ENCODE data around the gene DEFB124.
"Not testable (repeated sequence)": the region's sequence is repeated elsewhere in the genome, so short reads cannot be mapped to it uniquely, and the experiment has no call there.

The DEFB124 gene, protein sequence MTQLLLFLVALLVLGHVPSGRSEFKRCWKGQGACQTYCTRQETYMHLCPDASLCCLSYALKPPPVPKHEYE

DNA sequence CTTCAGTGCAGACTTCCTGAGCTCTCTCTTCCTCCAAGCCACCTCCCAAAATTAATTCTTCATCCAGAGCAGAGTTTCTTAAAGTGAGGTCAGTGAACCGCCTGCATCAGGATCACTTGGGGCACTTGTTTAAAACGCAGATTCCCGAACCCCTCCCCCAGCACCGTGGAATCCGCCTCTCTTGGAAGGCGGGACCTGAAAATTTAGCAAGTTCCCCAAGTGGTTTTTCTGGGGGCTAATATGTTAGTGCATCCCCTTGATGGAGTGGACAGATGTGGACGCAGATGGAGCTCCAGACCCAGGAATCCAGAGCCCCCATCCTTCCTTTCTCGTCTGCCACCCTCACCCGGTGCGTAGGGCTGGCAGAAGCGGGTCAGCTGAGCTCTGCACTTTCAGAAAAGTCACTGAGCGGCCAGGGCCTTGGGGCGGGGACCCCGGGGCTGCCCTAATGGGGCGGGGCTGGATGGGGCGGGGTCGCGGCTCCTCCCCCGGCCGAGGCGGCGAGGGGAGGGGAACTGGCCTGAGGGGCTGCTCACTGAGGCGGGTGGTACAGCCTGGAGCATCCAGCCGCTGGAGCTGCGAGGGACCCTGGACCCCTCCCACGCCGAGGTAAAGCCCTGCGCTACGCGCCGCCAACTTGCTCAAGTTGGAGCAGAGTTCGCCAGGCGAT, at the start of gene DEFB124, which contains the start of gene REM1:
DEFB124 (minus strand) TSS at position 370 of the 670 bp plus-strand sequence. CDS start 2,114 bp downstream, outside the sequence.
REM1 (plus strand) TSS at position 531 of the 670 bp plus-strand sequence. CDS start 1,158 bp downstream, outside the sequence.
- no peak for DNase-seq (ENCODE audit: low spot score)

DNA sequence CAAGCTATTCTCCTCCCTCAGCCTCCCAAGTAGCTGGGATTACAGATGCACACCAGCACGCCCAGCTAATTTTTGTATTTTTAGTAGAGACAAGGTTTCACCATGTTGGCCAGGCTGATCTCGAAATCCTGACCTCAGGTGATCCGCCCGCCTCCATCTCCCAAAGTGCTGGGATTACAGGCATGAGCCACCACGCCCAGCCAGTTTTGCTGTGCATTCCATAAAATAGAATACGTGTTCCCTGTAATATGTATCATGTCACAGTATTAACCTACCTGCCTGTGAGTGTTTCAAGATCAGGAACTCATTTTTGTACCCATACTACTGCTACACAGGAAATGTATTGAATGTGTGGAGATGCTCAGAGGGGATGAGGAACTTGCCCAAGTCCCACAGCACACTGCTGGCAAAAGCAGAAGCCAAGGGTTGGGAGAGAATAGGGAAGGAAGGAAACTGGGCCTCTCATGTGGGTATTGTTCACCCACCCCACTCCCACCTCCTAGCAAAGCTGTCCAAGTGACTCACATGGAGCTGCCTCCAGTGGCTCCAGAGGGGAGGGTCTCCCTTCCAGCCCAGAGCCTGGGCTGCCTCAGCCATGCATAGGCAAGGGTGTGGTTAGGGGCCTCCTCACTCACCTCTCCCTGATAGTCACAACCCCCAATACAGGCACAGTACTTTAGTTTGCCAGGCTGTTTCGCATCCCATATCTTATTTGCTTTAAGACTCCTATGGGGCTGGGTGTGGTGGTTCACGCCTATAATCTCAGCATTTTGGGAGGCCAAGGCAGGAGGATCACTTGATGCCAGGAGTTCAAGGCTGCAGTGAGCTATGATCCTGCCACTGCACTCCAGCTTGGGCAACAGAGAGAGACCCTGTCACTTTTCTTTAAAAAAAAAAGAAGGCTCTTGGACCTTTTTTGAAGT, 48.7 kb upstream of the DEFB124 start:
- DNase-seq (ENCODE audit: low spot score), result peak; percentile 9

DNA sequence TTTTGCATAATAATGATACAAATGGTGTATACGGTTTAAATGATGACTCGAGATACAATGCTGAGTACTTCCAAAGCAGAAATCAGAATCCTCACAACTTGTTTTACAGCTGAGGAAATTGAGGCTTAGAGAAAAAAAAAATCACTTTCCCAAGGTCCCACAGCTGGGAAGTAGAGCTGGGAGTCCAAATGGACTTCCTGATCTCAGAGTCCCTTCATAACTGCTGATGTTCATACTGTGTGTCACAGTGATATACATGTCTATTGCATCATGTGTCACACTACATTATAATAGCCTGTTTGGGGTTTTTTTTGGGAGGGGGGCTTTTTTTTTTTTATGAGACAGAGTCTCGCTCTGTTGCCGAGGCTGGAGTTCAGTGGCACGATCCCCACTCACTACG, 47.8 kb upstream of the DEFB124 start:
- DNase-seq (ENCODE audit: low spot score), result no peak

DNA sequence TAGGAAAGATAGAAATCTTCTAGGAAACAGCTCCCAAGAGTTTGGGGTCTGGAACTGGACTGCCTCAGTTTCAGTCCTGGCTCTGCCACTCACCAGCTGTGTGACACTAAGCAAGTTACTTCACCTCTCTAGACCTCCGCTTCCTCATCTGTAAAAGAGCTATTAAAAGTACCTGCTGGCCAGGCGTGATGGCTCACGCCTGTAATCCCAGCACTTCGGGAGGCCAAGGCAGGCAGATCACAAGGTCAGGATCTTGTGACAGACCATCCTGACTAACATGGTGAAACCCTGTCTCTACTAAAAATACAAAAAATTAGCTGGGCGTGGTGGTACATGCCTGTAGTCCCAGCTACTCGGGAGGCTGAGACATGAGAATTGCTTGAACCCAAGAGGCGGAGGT, 46.3 kb upstream of the DEFB124 start:
- DNase-seq (ENCODE audit: low spot score), result not testable (repeated sequence)

DNA sequence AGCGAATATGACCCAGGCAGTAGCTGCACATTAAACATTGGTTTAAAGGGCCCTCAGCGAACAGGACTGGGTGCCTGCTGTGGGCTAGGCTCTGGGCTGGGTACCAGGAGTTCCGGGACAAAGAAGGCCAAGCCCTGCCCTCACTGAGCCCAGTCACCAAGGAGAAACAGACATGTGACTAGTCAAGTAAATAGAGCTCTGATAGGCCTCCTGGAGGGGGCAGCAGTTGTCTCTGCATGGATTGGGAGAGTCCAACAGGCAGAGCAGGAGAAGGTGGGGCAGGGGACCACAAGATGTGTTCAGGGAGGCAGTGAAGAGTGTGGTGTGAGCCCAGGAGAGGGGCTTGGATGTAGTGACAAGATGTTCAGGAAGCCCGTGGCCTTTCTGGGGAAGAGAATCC, 42.4 kb upstream of the DEFB124 start:
- DNase-seq (ENCODE audit: low spot score), result no peak

DNA sequence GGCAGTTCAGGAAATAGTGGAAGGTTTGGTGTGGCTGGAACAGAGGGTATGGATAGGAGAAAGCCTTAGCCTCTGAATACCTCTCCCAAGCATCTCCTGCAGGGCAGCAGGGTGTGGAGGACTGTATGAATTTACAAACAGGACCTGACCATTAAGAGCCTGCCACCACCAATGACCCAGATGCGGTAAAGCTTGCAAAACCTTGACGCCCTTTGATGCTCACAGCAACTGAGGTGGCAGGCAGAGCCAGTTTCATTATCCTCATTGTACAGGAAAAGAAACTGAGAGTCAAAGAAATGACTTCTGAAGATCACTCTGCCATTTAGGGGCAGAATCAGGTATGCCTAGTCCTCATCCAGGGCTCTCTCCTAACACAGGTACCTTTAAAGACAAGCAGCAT, 41.7 kb upstream of the DEFB124 start:
- DNase-seq (ENCODE audit: low spot score), result peak; percentile 6

DNA sequence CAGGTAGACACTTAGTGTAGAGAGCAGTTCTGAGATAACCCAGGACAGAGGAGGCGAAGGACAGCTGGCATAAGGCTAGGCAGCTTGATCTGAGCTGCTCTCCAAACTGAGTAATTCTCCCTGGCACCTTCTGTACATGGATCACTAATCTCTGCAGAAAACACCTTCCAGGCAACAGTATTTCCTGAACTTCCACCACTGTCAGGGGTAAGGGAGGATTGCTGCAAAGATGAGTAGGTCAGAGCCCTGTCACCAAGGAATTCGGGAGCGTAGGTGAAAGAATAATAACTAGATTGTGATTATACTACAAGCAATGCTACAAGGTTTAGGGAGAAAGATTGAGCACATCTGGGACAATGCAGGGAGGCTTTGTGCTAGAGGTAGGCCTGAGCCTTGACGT, 41.2 kb upstream of the DEFB124 start:
- DNase-seq (ENCODE audit: low spot score), result no peak

DNA sequence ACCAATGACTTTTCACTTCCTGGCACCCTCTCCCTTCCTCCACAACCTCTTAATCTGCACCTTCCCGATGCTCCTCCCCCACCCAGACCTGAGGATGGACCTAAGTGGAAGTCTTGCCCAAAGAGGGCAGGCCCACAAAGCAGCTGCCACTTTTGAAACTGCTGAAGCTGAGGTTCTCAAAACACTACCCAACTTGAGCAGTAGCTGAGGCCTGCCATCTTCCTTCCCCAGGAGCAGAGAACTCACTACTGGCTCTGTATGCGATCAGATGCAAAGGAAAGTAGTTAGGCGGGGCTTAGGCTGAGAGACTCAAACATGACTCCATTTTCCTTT, 40.8 kb upstream of the DEFB124 start:
- DNase-seq (ENCODE audit: low spot score), result peak; percentile 13

DNA sequence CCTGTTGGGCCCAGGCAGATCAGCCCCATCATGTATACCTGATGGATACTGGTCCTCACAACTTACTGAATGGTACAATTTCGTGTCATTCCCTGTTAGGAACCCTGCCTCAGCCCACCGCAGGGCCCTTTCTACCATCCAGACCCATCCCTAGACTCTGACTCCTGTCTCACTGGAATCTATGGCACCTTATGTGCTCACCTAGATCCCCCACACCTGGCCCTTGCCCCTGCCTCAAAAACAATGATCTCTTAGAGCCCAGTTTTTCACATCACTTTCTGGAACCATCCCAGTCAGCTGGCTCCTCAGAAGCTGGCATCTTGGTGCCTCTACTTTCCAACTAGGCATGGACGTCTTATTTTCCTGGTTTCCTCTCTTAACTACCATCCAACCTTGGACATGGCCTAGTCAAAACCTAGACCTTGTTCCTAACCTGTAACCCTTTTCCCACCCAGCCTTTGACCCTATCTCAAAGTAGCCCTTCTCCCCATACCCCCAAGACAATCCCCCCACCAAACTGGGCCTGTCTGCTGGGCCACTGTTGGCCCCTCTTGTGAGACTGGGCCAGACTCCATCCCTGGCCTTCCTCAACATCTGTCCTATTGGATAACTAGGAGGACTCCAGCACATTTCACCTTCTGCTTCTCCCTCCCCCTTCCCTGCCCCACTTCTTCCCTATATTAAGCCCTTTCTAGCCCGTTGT, 40.3 kb upstream of the DEFB124 start:
- DNase-seq (ENCODE audit: low spot score), result no peak

DNA sequence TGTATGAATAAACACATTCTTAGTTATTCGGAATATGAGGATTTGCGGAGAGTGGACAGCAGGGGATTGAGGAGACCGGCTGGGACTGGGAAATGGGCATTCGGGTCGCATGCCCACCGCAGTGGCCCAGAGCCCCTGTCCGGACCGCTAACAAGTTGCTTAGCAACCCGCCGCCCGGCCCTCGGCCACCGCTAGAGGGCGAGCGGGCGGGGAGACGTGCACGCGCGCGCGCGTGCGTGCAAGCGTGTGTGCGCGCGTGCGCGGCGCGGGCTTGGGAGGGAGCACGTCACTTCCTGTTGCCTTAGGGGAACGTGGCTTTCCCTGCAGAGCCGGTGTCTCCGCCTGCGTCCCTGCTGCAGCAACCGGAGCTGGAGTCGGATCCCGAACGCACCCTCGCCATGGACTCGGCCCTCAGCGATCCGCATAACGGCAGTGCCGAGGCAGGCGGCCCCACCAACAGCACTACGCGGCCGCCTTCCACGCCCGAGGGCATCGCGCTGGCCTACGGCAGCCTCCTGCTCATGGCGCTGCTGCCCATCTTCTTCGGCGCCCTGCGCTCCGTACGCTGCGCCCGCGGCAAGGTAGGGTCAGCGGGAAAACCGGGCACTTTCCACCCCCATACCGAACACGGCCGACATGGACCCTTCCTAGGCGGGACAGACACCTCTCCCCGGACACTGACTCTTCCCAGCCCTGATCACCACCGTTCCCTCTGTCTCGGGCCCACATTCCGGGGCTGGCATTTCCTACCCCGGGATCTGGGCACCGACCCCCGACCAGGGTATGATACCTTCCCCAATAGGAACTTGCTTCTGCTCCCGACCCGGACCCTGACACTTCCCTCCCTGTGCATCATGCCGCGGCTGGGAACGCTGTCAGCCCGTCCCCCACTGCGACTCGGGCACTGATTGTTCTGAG, 39.5 kb upstream of the DEFB124 start, which contains the start of gene HM13:
HM13 (plus strand) TSS at position 289 of the 918 bp plus-strand sequence; CDS start at position 399, 110 bp downstream.
- DNase-seq (ENCODE audit: low spot score), result peak; percentile 88

DNA sequence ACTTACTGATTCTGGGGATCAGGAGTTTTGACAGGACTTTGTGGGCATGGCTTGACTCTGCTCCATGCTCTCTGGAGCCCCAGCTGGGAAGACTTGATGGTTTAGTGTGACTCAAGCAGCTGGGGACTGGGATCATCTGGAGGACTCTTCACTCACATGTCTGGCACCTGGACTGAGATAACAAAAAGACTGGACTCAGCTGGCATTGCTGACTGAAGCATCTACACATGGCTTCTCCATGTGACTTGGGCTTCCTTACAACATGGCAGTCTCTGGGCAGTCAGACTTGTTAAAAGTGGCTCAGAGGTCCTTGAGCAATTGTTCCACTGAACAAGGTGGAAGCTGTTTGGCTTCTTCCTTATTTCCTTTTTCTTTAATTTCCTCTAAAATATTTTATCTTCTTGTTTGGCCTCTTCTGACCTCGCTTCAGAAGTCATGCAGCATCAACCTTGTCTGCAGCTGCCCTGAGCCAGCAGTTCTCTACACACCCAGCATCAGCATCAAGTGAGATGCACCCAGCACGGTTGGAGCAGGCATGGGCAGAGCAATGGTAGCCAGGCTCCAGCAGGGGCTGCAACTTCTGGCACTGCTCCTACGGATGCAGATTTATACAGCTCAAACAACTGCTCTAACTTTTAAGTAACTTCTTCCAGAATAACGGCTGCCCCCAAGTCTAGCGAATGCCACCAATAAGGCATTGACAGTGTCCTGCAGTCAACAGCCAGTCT, 33.8 kb upstream of the DEFB124 start:
- no peak for DNase-seq (ENCODE audit: low spot score)

DNA sequence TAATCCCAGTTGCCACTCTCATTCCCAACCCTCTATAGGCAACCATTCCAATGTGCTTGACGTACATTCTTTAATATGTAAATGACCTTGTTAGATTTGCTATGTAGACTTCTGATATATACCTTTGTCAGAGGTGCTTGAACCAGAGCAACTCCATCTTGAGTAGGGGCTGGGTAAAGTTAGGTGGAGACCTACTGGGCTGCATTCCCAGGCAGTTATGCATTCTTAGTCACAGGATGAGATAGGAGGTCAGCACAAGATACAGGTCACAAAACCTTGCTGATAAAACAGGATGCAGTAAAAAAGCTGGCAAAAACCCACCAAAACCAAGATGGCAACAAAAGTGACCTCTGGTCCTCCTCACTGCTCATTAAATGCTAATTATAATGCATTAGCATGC, 31.0 kb upstream of the DEFB124 start:
- no peak for DNase-seq (ENCODE audit: low spot score)

DNA sequence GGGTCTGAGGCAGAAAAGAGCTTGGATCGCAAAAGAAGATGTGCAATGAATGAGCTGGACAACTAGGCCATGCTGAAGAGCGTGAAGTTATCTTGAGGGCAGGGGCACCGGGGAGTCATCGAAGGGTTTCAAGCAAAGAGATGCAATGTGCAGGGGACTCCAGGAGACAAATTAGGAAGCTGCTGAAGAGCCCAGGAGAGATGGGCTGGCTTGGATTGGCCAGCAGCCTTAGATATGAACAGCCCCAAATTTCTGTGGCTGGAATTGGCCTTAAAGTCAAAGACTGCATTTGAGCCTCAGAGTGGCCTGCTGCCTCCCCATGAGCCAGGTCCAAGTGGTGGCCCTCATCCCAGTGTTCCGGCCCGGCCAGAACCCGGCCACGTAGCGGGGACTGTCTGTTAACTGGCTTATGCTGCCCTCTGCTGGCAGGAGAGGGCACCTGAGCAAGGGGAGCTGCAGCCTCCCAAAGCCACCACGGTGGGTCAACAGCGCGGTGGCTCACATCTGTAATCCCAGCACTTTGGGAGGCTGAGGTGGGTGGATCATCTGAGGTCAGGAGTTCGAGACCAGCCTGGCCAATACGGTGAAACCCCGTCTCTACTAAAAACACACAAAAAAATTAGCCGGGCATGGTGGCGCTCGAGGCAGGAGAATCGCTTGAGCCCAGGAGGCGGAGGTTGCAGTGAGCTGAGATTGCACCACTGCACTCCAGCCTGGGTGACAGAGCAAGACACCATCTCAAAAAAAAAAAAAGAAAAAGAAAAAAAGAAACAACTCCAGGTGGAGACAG, 28.2 kb upstream of the DEFB124 start:
- peak; percentile 69 for DNase-seq (ENCODE audit: low spot score)

DNA sequence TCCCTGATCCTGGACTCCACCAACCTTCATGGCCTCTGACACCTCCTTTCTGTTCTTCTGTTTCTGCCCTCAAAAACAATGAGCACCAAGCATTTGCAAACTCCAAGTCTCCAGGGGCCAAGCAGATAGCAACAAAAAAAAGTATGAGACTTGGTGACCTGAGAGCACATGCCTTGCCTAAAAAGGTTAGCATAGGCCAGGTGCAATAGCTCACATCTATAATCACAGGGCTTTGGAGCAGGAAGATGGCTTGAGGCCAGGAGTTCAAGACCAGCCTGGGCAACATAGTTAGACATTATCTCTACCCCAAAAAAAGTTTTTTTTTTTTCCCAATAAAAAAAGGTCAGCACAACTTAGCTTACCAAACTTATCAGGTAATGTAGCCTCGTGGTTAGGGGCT, 25.6 kb upstream of the DEFB124 start:
- no peak for DNase-seq (ENCODE audit: low spot score)

DNA sequence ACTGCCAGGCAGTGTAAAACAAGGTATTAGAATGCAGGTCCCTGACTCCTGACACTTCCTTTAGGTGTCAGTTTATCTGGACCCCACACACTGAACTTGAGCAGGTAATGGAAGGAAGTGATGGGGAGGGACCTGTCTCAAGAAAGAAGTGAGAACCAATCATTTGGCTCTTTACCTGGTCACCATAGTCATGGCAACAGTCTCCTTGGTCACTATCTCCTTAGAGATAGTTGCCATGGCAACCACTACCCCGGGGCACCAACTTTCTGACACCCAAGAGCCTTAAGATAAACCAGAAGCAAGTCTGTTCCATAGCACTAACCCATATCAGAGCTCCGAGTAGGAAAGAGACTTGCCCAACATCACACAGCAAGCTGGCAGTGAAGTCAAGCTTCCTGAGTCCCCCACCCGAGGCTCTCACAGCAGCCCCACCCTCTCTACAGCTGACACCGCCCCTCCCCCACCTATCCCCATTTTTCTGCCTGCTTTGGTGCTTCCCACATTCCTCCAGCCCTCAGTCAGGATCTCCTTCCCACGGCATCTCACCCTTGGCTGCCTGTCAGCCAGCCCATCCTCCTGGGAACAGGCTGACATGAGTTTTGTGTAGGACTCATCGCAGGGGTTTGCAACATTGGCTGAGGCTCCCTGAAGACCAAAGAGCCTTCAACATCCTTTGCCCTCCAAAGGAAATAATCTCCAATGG, 23.1 kb upstream of the DEFB124 start:
- DNase-seq (ENCODE audit: low spot score), result no peak

DNA sequence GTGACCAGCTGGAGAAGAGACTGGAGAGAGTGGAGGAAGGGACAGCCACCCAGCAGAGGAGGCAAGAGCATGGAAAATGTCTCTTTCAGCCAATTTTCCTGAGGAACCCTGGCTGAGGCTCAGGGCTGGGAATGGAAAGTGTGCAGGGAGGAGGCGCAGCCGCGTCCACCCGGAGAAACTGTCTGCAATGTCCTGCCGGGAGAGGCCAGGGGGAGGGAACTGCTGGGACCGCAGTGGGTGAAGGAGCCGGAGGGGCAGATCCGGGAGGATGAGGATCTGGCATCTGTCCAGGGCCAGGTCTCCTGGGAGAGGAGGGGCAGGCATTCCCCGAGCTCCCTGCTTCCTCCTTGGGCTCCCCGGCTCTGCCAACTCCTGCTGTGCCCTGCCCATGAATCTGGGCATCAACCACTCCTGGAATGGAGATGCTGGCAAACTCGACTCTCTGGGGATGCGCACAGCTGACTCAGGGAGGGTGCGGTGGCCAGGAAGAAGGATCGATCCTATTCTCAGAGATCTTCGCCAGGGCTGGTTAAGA, 21.9 kb upstream of the DEFB124 start:
- no peak for DNase-seq (ENCODE audit: low spot score)

DNA sequence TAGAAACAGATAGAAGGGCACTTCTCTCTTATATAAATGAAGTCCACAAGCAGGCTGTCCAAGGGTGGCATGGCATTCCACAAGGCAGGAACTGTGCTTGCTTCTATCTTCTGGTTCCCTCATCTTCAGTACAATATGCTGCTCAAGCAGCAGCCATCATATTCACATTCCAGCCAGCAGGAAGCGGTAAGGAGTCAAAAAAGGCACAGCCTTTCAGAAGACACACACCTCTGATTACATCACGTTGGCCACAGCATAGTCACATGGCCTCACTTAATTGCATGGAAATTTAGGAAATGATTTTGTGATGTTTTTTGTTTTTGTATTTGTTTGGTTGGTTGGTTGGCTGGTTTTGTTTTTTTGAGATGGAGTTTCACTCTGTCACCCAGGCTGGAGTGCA, 19.2 kb upstream of the DEFB124 start:
- no peak for DNase-seq (ENCODE audit: low spot score)

DNA sequence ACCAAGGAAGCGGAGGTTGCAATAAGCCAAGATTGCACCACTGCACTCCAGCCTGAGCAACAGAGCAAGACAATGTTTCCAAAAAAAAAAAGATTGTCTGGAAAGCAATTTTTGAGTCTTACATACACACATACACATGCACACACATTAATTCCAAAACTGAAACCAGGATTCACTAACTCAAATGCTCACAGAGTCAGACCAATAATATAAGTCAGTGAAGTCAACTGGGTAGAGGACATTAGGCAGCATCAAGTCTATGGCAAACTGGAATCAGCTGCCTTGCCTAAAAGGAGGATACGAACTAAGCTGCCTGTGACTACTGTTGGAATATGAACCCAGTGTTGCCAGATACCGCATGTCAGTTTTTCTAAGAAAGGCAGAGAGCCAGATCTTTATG, 15.8 kb upstream of the DEFB124 start:
- no peak for DNase-seq (ENCODE audit: low spot score)

DNA sequence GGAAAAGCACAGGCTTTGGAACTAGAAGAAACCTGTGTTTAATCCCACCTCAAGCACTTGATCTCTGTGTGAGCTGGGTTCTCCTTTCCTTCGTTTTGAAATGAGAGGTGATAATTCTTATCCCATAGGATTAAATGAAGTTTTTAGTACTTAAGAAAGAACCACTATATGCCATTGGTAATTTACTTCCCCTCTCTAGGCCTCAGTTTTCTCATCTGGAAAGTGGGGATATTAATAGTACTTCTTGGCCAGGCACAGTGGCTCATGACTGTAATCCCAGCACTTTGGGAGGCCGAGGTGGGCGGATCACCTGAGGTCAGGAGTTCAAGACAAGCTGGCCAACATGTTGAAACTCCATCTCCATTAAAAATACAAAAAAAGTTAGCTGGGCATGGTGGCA, 14.2 kb upstream of the DEFB124 start:
- DNase-seq (ENCODE audit: low spot score), result no peak
